Renal cortical epithelial cell (primary cell): Measurements from ENCODE around the gene SS18L1. TPM values are rescaled to one million over a fixed set of nuclear protein-coding genes. Genes with fewer than 3 reads are reported as not detected.
A peak's percentile ranks its signal among the peaks of the same experiment; 100 is the strongest.

Experiments
- DNase-seq: peaks from one replicate; pipeline ENCODE4 v3.0.0-alpha.2; 2011; ENCODE audit warnings: low read depth
- total RNA-seq: library from RNA; depleted of rRNA; stranded (reverse); fragments of >200 nt; gene quantifications from 2 replicates; pipeline ENCODE4 v1.2.3, GENCODE V29; 2014

SS18L1 gene
- total RNA-seq, 1 donor from 2014 or later, result 21.8 TPM

DNA sequence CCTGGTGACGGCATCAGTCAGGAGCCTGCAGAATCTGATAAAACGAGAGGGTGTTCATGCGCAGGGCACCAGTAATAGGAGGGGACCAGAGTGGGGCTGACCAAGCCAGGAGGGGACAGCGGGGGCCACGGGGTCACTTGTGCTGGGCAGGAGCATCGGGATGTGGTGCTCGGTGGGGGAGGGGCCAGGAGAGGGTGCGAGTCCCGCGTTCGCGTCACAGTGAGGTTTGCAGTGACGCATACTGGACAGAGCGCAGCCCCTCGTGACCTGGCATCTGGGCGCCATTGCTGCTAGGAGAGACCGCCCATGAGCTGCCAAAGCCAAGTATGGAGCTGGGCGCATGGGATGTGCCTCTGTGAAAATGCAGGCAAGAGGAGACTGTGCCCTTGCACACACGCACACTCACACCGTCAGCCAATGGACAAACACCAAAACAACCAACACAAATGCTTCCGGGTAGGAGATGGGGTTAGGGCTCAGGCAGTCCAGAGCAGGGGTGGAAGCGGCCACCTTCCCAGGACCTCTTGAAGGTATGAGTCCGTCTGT lies 25.4 kb downstream of the SS18L1 start:
- DNase-seq, result no peak

DNA sequence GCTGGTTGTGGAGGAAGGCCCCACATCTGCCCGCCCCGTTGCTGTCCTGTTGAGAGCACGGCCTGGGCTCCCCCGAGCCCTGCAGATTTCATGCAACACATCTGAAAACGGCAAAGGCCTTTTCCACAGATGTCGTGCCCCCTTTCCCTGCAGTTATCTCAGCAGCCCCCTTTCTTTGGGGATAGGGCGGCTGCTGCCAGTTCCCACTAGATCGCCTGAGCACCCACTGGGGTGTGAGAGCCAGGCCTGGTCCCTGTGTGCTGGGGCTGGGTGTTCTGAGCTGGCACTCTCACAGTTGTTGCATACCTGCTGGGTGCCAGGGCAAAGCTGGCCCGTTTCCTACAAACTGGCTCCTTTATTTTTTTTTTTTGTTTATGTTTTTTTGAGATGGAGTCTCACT lies 27.0 kb downstream of the SS18L1 start:
- DNase-seq, result no peak

DNA sequence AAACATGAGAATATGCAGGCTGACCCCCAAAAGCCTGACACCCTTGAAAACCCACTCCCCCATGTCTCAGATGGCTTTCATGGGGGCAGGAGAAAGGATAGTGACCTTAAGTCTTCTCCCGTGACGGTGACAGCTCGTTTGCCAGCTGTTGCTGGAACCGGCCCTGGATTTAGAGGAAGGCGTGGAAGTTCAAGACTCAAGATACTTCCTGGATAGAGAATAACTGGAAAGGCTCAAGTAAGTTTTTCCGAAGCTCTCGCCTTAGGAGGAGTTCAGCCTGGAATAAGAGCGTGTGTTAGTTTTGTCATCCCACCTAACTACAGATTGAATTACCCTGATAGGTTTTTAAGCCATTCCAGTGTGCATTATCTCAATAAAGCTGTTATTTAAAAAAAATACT lies 27.7 kb downstream of the SS18L1 start:
- DNase-seq, result no peak

DNA sequence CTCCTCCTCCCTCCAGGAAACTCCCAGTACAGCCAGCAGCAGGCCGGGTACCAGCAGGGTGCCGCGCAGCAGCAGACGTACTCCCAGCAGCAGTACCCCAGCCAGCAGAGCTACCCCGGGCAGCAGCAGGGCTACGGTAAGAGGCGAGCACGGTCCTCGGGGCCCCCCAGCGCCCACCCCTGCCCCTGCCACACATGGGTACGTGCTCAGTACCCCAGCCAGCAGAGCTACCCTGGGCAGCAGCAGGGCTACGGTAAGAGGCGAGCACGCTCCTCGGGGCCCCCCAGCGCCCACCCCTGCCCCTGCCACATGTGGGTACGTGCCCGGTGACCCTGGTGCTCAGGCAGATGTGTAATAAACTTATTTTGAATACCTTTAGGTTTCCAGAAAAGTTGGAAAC lies 29.1 kb downstream of the SS18L1 start:
- no peak for DNase-seq

DNA sequence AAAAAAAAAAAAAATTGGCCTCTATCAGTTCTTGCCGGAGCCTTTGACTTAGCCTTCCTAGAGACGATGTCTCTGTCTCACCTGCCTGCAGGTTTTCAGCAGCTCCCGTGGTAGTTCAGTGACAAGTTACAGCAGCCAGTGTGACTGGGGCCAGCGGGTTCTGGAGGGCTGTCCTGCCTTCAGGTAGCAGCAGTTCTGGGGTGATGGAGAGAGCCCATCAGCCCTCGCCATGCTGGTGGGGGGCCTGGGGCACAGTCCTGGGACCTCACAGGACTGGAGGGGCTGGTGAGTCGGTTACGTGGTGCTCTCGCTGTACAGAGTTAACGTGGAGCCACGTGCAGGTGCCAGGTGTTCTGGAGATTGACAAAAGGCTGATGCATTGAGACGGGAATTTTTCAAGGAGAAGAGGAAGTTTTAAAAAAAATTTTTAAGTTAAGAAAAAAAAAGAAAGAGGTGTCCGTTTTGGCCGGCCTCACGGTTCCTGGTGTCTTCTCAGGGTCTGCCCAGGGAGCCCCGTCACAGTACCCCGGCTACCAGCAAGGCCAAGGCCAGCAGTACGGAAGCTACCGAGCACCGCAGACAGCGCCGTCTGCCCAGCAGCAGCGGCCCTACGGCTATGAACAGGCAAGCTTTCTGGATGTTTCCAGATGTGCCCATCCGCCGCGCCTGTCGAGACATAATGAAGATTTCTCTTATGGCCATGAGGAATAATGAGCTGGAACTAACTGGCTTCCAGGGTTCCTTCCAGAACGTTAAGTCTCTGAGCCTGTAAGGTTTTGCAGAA lies 30.6 kb downstream of the SS18L1 start:
- DNase-seq, result no peak

DNA sequence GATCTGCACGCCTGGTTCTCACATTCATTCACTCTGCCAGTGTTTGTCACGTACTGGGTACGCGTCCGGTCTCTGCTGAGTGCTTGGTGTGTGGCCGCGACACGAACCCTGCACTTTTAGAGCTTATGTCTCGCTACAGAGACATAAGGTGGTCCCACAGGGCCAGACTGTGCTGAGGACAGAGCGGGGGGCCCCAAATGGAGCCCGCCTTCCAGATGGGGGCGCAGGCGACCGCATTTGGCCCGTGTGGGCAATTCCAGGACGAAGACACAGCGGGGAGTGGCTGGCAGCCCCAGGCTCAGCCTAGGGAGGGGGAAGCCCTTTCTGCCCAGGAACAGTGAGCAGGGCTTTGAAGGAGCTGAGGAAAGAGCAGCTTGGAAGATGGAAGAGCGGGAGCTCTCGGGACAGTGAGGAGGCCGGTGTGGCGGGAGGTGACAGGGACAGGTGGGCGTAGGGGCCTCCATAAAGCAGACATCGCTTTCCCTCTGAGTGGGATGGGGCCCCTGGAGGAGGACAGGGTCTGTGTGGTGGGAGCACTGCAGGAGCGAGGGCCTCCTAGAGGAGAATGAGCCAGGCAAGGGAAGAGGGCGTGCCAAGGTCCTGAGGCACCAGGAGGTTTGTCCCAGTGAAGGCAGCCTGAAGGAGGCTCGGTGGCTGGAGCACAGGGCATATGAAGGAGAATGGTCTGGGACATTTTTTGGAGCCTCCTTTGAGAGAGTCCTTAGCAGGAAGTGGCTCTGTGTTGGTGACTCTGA lies 31.5 kb downstream of the SS18L1 start:
- no peak for DNase-seq

DNA sequence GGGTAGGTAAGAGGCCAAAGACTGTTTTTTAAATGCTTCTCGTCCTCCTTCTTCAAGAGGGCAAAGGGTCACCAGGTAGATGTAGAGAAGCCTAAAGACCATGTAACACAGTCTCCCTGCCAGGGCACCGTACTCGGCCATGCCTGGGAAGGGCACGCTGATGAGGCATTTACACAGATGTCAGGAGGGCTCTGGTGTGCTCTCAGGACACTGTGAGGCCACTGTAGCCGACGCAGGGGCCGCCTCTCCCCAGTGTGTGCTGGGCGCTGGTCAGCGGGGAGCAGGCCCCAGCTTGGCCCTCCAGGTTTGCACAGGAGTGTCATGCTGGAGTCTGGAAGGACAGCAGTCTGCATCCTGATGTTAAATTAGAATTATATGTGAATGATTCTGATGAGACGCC lies 32.1 kb downstream of the SS18L1 start:
- DNase-seq, result no peak

DNA sequence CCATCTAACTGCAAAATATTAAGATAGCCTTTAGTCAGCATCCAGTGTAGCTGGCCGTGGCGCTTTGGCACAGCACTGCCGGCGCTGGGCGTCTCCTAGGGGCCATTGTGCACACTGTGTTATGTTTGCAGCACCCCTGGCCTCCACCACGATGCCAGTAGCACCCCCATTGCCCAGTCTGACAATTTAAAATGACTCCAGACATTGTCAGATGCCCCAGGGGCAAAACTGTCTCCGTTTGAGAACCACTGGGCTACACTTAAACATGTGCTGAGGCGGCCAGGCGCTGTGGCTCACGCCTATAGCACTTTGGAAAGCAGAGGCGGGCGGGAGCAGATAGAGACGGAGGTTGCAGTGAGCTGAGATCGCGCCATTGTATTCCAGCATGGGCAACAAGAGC lies 33.3 kb downstream of the SS18L1 start:
- DNase-seq, result no peak

DNA sequence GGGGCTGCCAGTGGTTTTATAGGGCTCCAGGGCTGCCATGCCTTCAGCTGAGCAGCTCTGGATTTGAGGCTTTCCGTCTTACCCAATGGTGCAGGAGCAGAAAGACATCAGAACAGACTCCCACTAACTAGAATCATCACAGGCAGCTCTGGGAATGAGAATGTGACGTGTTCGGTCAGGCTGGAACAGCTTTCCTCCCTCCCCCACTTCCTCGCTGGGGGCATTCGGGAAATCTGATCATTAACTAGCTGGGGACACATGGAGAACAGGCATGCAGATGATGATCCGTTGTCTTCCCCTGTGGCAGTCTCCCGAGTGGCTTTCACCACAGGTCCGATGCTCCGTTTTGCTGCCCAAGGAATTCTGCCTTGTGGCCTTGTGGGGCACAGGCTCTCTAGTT lies 33.7 kb downstream of the SS18L1 start:
- no peak for DNase-seq

DNA sequence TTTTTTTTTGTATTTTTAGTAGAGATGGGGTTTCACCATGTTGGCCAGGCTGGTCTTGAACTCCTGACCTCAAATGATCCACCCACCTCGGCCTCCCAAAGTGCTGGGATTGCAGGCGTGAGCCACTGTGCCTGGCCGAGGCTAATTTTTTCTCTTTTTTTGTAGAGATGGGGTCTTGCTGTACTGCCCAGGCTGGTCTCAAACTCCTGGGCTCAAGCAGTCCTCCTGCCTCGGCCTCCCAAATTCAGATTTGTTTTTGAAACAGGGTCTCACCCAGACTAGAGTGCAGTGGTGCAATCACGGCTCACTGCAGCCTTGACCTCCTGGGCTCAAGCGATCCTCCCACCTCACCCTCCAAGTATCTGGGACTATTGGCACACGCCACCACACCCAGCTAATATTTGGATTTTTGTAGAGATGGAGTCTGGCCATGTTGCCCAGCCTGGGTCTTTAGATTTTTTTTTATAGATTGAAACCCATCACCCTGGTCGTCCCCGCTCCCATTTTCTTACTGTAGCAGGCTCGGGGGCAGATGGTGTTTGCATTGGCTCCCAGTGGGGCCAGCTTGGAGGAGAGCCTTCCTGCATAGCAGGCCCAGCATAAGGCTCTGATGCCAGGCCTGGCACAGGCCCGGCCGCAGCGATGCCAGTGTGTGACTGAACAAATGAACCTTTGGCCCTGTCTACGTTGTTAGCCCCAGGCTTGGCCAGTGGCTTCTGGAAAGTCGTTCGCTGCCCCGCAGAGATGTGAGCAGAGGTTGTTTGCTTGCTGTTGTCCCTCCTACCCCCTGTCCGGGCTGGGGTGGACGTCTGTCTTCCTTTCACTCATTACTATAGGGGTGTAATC lies 35.0 kb downstream of the SS18L1 start:
- DNase-seq, result no peak

DNA sequence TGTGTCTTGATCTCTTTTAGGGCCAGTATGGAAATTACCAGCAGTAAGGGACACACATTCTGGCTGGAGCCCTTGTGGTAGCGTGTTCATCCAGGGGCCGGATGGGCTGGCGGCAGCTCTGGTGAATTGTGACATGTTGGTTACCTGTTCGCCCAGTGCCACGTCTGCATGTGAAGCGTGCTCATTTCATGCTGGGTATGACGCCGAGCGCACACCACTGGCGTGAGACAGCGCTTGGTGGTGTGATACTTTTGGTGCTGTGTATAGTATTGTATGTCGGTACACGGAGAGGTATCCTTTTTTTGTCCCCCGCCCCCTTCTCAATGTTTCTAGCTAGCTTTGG lies 35.6 kb downstream of the SS18L1 start:
- no peak for DNase-seq

DNA sequence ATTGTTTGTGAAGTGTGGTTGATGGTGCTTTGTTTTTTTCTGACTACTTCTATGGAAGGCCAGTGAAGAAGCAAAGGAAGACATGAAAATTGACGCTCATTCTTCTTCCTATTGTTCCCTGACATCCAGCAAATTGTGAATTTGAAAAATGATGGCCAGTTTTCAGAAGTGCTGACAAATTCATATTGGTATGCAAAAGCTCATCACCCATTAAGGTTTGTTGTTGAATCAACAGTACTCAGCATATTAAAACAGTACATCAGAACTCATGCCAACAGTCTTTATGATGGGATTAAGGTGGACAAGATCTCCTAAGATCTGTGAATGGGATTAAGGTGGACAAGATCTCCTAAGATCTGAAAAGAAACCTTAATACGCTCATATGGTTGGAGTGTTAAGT lies 38.2 kb downstream of the SS18L1 start:
- no peak for DNase-seq

DNA sequence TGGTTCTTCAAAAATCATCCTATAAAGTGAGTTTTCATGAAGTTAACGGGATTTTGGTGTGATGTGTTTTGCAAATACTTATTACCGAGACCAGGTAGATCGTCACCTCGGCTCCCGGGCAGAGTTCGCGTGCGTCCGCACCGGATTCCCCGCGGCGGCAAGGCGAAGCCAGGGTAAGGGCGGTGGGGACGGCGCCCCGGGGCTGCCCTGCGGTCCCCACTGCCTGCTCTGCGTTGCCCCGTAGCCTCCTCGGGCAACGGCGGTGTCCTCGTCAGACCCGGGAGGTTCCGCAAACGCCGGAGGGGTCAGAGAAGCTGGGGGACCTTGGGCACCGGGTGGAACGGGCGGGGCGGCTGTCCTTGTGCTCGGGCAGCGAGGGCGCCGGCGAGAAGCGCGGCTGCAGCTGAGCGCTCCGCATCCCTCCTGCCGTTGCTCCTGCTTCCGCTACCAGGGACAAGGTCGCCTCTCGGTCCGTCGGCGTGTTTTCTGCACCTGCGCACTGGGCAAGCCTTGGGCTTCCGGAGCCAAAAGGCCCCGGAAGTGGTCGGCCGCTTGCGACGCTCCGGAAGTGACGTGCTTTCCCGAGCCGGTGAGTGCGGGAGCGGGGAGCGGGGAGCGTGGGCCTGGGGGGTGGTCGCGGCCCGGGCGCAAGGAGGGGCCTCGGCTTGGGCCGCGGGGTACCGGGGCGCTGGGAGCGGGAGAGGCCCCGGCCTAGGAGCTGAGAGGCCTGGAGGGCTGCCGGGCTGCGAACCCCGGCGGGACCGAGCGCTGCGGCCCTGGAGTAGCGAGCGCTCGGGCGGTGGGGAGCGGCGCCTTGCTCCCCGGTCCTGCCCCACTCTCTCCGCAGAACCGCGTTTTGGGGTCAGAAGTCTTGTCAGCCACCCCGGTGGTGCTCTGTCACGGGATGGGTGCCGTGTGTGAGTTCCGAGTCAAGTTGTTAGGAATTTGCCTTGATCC lies 39.2 kb downstream of the SS18L1 start, which contains the start of gene MTG2:
Gene MTG2 (plus strand): TSS at position 560 of the 957 bp plus-strand sequence. CDS start 10,393 bp downstream, outside the sequence.
- DNase-seq, result peak; percentile 89

DNA sequence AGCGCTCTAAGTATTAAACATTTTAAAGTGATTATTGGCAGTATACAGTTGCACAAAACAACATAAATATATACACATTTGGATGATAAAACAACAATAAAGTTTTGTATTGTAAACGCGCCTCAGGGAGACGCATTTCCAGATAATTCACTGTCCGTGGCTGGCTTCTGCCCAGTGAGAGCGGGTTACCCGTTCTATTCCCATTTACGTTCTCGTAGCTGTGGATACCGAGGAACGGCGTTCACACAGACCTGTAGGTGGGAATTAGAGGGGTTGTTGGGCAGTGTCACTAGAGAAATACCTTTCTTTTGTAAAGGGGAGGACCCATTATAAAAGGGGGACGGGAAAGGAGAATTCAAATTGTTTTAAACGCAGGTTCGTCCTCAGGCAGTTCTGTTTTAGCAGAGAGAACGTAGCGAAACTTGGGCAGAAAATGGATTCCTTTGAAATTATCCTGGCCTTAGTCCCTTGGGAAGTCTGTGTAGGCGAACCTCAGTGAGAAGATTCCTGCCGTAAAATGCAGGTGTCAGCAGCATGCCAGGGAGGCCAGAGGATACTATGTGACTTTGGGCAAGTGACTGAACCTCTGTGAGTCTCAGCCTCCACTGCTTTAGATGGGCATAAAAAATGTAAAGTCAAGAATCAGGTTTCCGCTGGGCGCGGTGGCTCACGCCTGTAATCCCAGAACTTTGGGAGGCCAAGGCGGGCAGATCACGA lies 40.0 kb downstream of the SS18L1 start:
- DNase-seq, result no peak

DNA sequence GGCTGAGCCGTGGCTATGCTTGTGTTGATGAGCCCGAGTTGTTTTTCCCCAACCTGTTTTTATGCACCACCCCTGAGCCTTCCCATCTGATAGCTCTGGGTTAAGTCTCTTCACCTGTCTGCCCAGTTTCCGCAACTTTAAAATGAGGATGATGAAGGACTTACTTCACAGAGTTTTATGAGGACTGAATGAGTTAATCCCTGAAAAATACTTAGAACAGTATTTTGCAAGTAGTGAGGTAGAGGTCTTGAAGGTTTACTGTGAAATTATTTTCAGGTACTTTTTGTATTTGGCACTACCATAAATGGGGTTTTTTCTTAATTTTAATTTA lies 42.5 kb downstream of the SS18L1 start:
- no peak for DNase-seq

DNA sequence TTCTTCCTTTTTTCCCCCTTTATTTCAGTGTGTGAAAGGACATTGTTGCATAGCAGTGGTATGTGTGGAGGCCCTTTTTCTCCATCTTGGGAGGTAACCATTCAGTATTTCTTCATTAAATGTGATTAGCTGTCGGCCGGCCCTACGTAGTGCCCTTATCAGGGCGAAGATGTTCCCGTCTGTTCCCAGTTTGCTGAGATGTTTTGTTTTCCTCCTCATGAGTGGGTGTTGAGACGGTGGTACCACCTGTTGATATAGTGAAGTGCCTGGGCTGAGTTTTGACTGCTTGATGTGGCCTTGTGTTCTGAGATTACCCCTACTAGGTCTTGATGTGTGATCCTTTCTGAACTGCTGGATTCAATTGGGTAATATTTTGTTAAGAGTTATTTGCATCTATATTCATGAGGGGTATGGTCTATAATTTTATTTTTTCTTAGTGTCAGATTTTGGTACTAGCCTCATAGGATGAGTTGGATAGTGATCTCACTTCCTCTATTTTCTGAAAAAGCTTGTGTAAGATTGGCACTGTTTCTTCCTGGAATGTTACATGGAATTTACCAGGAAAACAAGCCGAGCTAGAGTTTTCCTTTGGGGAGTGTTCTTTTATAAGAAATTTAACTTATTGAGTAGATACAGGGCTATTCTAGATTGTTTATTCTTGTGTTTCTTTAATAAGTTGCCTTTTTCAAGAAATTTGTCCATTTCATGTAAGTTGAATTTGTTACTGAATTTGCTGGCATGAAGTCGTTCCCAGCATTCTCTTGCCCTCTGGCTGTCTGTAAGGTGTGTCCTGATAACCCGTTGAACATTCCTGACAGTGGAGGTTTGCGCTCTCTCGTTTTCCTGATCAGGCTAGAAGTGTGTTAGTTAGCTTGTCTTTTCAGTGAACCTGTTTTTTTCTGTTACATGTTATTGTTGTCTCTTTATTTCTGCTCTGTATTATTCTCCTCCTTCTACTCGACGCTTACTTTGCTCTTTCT lies 43.6 kb downstream of the SS18L1 start:
- DNase-seq, result no peak

DNA sequence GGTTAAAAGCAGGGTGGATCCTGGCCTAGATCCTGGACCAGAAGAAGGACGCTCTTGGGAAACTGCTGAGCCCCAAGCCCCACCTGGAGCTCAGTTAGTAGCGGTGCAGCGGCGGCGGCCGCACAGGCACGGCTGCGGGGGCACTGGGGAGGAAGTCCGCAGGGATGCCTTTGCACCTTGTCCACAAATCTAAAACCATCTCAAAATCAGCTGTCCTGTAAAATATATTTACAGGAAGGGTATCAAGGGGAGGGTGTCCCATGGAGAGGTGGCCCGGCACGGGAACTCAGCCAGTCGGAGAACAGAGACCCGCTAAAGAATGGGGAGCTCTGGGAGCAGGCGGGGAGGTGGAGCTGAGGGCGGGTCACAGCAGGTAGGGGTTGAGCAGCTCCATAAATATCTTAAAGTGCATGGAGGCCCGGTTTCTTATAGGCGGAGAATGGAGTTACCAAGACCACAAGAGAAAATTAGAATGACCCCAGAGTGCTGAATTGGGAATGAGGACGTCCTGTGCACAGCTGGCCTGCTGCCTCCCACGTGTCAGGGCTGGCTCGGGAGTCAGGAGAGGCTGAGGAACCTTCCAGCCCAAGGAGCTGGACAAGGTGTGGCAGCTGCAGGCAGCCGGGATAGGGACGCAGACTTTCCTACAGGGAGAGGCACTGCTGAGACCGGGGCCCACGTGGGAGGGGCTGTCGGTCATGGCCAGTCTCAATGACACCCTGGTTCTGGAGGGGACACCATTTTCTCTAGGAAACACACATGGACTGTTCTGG lies 47.3 kb downstream of the SS18L1 start:
- DNase-seq, result no peak

DNA sequence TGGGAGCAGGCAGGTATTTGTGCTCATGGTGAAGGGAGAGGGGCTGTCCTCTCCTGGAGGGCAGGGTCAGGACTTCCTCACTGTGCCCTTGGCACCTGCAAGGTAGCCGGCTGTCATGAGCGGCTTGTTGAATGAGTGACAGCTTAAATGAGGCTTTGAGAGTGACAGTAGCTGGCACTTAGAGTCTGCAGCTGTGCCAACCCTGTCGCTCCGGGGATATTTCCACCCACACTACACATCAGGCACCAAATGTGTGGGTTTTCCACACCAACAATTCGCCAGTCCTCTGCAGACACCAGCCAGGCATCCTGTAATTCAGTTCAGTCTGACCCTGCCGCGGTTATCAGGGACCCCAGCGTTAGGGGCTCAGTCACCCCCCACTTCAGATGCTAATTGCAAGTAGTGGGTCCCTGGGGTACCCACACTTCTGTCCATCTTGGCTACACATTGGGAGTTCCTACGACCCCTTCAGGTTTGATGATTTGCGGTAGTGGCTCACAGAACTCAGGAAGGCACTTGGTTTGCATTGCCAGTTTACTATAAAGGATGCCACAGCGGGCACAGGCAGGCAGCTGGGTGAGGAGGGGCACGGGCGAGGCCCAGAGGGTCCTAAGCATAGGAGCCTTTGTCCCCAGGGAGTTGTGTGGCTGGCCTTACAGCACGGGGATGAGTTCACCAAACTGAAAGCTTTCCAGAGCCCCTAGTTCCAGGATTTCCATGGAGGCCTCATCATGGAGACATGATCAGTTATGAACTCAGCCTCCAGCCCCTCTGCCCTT lies 48.4 kb downstream of the SS18L1 start:
- no peak for DNase-seq
